ENCODE data around the gene PKP3.

PKP3 gene

GRCh38 chr11:379205-380094, 14.6 kb upstream of the PKP3 start:
- WGBS (ENCODE audit: insufficient coverage), result 97% methylated on average over 81 of the region's 87 CpGs
- ChIA-PET CTCF (no interaction called here), POLR2A (no interaction called here)
- H3K9me3 ChIP-seq (ENCODE audit: control extremely low read depth in 1 of 5, control insufficient read depth in 4 of 5, insufficient read depth in 2 of 5, low read depth in 1 of 5, low read length in 4 of 5), result peaks cover 0 to 9% (median 8%) of the 10 kb centered on the region in 5 experiments
- DNase-seq, result no peak
- H3K4me1 ChIP-seq (ENCODE audit: control extremely low read depth in 1 of 4, control insufficient read depth in 4 of 4, insufficient read depth in 4 of 4, low read length in 3 of 4), result peaks cover 0 to 24% (median 18%) of the 10 kb centered on the region in 4 experiments
- no peaks in the 10 kb centered on the region for H3K27me3 ChIP-seq (replicated peaks in 2 of 5; ENCODE audit: control insufficient read depth in 4 of 5, insufficient read depth in 5 of 5, low read length in 4 of 5)
- H3K36me3 ChIP-seq (ENCODE audit: control insufficient read depth in 4 of 4, insufficient read depth in 4 of 4, low read length in 3 of 4), result no peaks in the 10 kb centered on the region
- H3K27ac ChIP-seq (ENCODE audit: insufficient read depth in 1 of 2, low read depth in 1 of 2, low read length in 2 of 2, poor library complexity in 1 of 2, severe bottlenecking in 2 of 2), result no peak overlapping the region
- no peak overlapping the region for H3K4me3 ChIP-seq (ENCODE audit: control insufficient read depth in 1 of 7, extremely low read depth in 1 of 7, insufficient read depth in 4 of 7, low read depth in 2 of 7, low read length in 6 of 7)

- Histone ChIP-seq H3K36me3 (ENCODE audit: control insufficient read depth in 4 of 4, insufficient read depth in 4 of 4, low read length in 3 of 4) (no peaks in the 10 kb centered on the region), H3K4me3 (ENCODE audit: control insufficient read depth in 1 of 7, extremely low read depth in 1 of 7, insufficient read depth in 4 of 7, low read depth in 2 of 7, low read length in 6 of 7) (no peak overlapping the region), H3K27ac (ENCODE audit: insufficient read depth in 1 of 2, low read depth in 1 of 2, low read length in 2 of 2, poor library complexity in 1 of 2, severe bottlenecking in 2 of 2) (no peak overlapping the region), H3K4me1 (ENCODE audit: control extremely low read depth in 1 of 4, control insufficient read depth in 4 of 4, insufficient read depth in 4 of 4, low read length in 3 of 4) (peaks cover 0 to 24% (median 18%) of the 10 kb centered on the region in 4 experiments), H3K27me3 (replicated peaks in 2 of 5; ENCODE audit: control insufficient read depth in 4 of 5, insufficient read depth in 5 of 5, low read length in 4 of 5) (no peaks in the 10 kb centered on the region), H3K9me3 (ENCODE audit: control extremely low read depth in 1 of 5, control insufficient read depth in 4 of 5, insufficient read depth in 2 of 5, low read depth in 1 of 5, low read length in 4 of 5) (peaks cover 0 to 9% (median 8%) of the 10 kb centered on the region in 5 experiments)
- 96% methylated on average over 31 of the region's 35 CpGs for WGBS (ENCODE audit: insufficient coverage)
- ChIA-PET POLR2A (no interaction called here), CTCF (no interaction called here)
- no peak for DNase-seq
Measured at GRCh38 chr11:380095-380480, 13.9 kb upstream of the PKP3 start.

GRCh38 chr11:380491-380890, 13.5 kb upstream of the PKP3 start:
- Histone ChIP-seq H3K9me3 (ENCODE audit: control extremely low read depth in 1 of 5, control insufficient read depth in 4 of 5, insufficient read depth in 2 of 5, low read depth in 1 of 5, low read length in 4 of 5) (peaks cover 0 to 9% (median 6%) of the 10 kb centered on the region in 5 experiments), H3K36me3 (ENCODE audit: control insufficient read depth in 4 of 4, insufficient read depth in 4 of 4, low read length in 3 of 4) (no peaks in the 10 kb centered on the region), H3K27ac (ENCODE audit: insufficient read depth in 1 of 2, low read depth in 1 of 2, low read length in 2 of 2, poor library complexity in 1 of 2, severe bottlenecking in 2 of 2) (no peak overlapping the region), H3K27me3 (replicated peaks in 2 of 5; ENCODE audit: control insufficient read depth in 4 of 5, insufficient read depth in 5 of 5, low read length in 4 of 5) (no peaks in the 10 kb centered on the region), H3K4me1 (ENCODE audit: control extremely low read depth in 1 of 4, control insufficient read depth in 4 of 4, insufficient read depth in 4 of 4, low read length in 3 of 4) (peaks cover 0 to 24% (median 18%) of the 10 kb centered on the region in 4 experiments), H3K4me3 (ENCODE audit: control insufficient read depth in 1 of 7, extremely low read depth in 1 of 7, insufficient read depth in 4 of 7, low read depth in 2 of 7, low read length in 6 of 7) (no peak overlapping the region)
- no peak for DNase-seq
- POLR2A ChIA-PET, result no interaction called here
- 98% methylated on average over 23 of the region's 23 CpGs for WGBS (ENCODE audit: insufficient coverage)
- CTCF ChIA-PET, result no interaction called here

DNA sequence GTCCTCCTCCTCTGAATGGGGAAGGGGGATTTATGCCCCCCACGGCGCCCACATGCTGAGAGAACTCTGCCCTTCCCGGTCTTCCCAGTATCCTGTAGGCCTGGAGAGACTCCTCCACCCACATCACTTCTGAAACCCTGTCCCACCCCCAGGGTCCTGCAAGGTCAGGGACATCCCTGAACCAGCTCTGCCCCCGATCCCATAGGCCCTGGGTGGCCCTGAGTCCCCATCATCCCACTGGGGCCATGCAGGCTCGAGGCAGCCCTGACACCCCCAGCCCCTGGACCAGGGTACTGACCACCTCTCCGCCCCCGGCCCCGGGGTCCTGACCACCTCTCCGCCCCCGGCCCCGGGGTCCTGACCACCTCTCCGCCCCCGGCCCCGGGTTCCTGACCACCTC, 13.0 kb upstream of the PKP3 start:
- WGBS (ENCODE audit: insufficient coverage), result 100% methylated on average over 3 of the region's 14 CpGs
- CTCF ChIA-PET, result interaction anchor here (1.0 kb wide), 1 partner anchor 61 kb away, joined by 3 read pairs; the partner anchor contains the start of gene ANO9
- no peak for DNase-seq
- no peaks in the 10 kb centered on the region for H3K36me3 ChIP-seq (ENCODE audit: control insufficient read depth in 4 of 4, insufficient read depth in 4 of 4, low read length in 3 of 4)
- POLR2A ChIA-PET, result no interaction called here
- H3K4me3 ChIP-seq (ENCODE audit: control insufficient read depth in 1 of 7, extremely low read depth in 1 of 7, insufficient read depth in 4 of 7, low read depth in 2 of 7, low read length in 6 of 7), result no peak overlapping the region
- no peak overlapping the region for H3K27ac ChIP-seq (ENCODE audit: insufficient read depth in 1 of 2, low read depth in 1 of 2, low read length in 2 of 2, poor library complexity in 1 of 2, severe bottlenecking in 2 of 2)
- peaks cover 0 to 13% (median 7%) of the 10 kb centered on the region in 5 experiments for H3K9me3 ChIP-seq (ENCODE audit: control extremely low read depth in 1 of 5, control insufficient read depth in 4 of 5, insufficient read depth in 2 of 5, low read depth in 1 of 5, low read length in 4 of 5)
- peaks cover 0 to 24% (median 18%) of the 10 kb centered on the region in 4 experiments for H3K4me1 ChIP-seq (ENCODE audit: control extremely low read depth in 1 of 4, control insufficient read depth in 4 of 4, insufficient read depth in 4 of 4, low read length in 3 of 4)
- H3K27me3 ChIP-seq (replicated peaks in 2 of 5; ENCODE audit: control insufficient read depth in 4 of 5, insufficient read depth in 5 of 5, low read length in 4 of 5), result no peaks in the 10 kb centered on the region

DNA sequence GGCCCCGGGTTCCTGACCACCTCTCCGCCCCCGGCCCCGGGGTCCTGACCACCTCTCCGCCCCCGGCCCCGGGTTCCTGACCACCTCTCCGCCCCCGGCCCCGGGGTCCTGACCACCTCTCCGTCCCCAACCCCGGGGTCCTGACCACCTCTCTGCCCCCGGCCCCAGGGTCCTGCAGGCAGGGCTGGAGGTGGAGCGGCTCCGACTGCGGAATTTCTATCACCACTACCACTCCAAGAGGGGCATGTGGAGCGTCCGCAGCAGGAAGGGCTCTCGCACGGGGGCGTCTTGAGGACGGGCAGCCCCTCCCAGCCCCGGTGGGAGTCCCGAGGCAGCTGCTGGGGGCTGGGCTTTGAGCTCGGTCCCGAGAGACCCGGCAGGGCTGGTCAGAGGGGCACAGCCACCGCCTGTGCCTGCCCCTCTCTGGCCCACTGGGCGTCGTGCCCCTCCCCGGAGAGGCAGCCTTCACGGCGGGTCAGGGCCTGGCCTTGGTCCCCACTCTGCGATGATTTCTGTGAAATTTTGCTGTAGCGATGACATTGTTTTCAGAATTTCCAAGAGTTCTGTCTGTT, 12.4 kb upstream of the PKP3 start:
- no peak overlapping the region for H3K27ac ChIP-seq (ENCODE audit: insufficient read depth in 1 of 2, low read depth in 1 of 2, low read length in 2 of 2, poor library complexity in 1 of 2, severe bottlenecking in 2 of 2)
- ChIA-PET CTCF (interaction anchor here (1.0 to 1.8 kb wide), 3 partner anchors 11 to 60 kb away, joined by 3 to 5 read pairs (median 5); partner anchors contain the start of gene ANO9), POLR2A (no interaction called here)
- 53% methylated on average over 27 of the region's 35 CpGs for WGBS (ENCODE audit: insufficient coverage)
- DNase-seq, result no peak
- no peaks in the 10 kb centered on the region for H3K27me3 ChIP-seq (replicated peaks in 2 of 5; ENCODE audit: control insufficient read depth in 4 of 5, insufficient read depth in 5 of 5, low read length in 4 of 5)
- no peaks in the 10 kb centered on the region for H3K36me3 ChIP-seq (ENCODE audit: control insufficient read depth in 4 of 4, insufficient read depth in 4 of 4, low read length in 3 of 4)
- peaks cover 0 to 24% (median 18%) of the 10 kb centered on the region in 4 experiments for H3K4me1 ChIP-seq (ENCODE audit: control extremely low read depth in 1 of 4, control insufficient read depth in 4 of 4, insufficient read depth in 4 of 4, low read length in 3 of 4)
- H3K4me3 ChIP-seq (ENCODE audit: control insufficient read depth in 1 of 7, extremely low read depth in 1 of 7, insufficient read depth in 4 of 7, low read depth in 2 of 7, low read length in 6 of 7), result peak overlapping the region in 3 of 7 experiments; percentile 7 to 52 (median 19)
- H3K9me3 ChIP-seq (ENCODE audit: control extremely low read depth in 1 of 5, control insufficient read depth in 4 of 5, insufficient read depth in 2 of 5, low read depth in 1 of 5, low read length in 4 of 5), result peaks cover 0 to 19% (median 11%) of the 10 kb centered on the region in 5 experiments

- H3K4me3 ChIP-seq (ENCODE audit: control insufficient read depth in 1 of 7, extremely low read depth in 1 of 7, insufficient read depth in 4 of 7, low read depth in 2 of 7, low read length in 6 of 7), result peak overlapping the region in 4 of 7 experiments; percentile 19 to 52 (median 30)
- CTCF ChIA-PET, result interaction anchor here (1.0 to 1.8 kb wide), 3 partner anchors 12 to 60 kb away, joined by 3 to 5 read pairs (median 5); partner anchors contain the start of gene ANO9
- no peak overlapping the region for H3K27ac ChIP-seq (ENCODE audit: insufficient read depth in 1 of 2, low read depth in 1 of 2, low read length in 2 of 2, poor library complexity in 1 of 2, severe bottlenecking in 2 of 2)
- POLR2A ChIA-PET, result no interaction called here
- peaks cover 0 to 24% (median 18%) of the 10 kb centered on the region in 4 experiments for H3K4me1 ChIP-seq (ENCODE audit: control extremely low read depth in 1 of 4, control insufficient read depth in 4 of 4, insufficient read depth in 4 of 4, low read length in 3 of 4)
- H3K36me3 ChIP-seq (ENCODE audit: control insufficient read depth in 4 of 4, insufficient read depth in 4 of 4, low read length in 3 of 4), result no peaks in the 10 kb centered on the region
- H3K27me3 ChIP-seq (replicated peaks in 2 of 5; ENCODE audit: control insufficient read depth in 4 of 5, insufficient read depth in 5 of 5, low read length in 4 of 5), result no peaks in the 10 kb centered on the region
- 13% methylated on average over 2 of the region's 11 CpGs for WGBS (ENCODE audit: insufficient coverage)
- H3K9me3 ChIP-seq (ENCODE audit: control extremely low read depth in 1 of 5, control insufficient read depth in 4 of 5, insufficient read depth in 2 of 5, low read depth in 1 of 5, low read length in 4 of 5), result peaks cover 0 to 25% (median 12%) of the 10 kb centered on the region in 5 experiments
- peak in 2 of 3 donors; percentile 43 to 62 for DNase-seq
Measured at GRCh38 chr11:382081-382629, 11.9 kb upstream of the PKP3 start.

Measured in common myeloid progenitor, CD34-positive (primary cell).